Hepatocyte (in vitro differentiated cells): ENCODE data around the gene SFTPD.

Experiments
- EZH2 ChIP-seq: fragments of 200-600 bp; sonication (generic); IDR thresholded peaks from 2 replicates; pipeline ENCODE4 v1.6.1; 2016; ENCODE audit warnings: antibody characterized with exemption, mild to moderate bottlenecking, borderline replicate concordance
- EZH2phosphoT487 ChIP-seq: fragments of 200-600 bp; sonication (generic); IDR thresholded peaks from one replicate; pipeline ENCODE4 v1.6.1; 2018; ENCODE audit warnings: antibody characterized with exemption, mild to moderate bottlenecking, low read depth, moderate library complexity; ENCODE audit not compliant: unreplicated experiment, severe bottlenecking
- TF ChIP-seq, protein P1 (sequence below): fragments of 200-600 bp; sonication (generic); IDR thresholded peaks from 2 replicates; pipeline ENCODE4 v1.5.1; 2016; ENCODE audit warnings: antibody characterized with exemption, mild to moderate bottlenecking; ENCODE audit not compliant: poor library complexity

DNA sequence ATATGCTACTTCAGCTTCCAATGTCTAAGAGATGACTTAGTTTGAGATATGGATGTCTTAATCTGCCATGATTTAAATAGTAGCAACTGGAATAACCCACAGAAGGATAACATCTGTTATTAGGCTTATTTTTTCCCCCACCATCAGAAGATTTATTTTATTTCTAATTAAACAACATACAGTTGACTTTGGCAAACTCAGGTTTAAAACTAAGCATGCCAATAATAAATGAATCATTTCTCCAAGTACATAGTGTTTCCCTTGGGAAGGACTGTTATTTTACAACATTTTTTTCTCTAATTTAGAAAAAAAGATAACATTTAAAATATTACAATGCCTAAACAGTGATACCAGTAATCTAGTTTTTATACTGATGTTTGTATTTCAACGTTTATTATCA, 58.4 kb downstream of the SFTPD start:
- TF ChIP-seq, protein P1, sequence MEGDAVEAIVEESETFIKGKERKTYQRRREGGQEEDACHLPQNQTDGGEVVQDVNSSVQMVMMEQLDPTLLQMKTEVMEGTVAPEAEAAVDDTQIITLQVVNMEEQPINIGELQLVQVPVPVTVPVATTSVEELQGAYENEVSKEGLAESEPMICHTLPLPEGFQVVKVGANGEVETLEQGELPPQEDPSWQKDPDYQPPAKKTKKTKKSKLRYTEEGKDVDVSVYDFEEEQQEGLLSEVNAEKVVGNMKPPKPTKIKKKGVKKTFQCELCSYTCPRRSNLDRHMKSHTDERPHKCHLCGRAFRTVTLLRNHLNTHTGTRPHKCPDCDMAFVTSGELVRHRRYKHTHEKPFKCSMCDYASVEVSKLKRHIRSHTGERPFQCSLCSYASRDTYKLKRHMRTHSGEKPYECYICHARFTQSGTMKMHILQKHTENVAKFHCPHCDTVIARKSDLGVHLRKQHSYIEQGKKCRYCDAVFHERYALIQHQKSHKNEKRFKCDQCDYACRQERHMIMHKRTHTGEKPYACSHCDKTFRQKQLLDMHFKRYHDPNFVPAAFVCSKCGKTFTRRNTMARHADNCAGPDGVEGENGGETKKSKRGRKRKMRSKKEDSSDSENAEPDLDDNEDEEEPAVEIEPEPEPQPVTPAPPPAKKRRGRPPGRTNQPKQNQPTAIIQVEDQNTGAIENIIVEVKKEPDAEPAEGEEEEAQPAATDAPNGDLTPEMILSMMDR: no peak
- no peak for TF ChIP-seq EZH2
- no peak for TF ChIP-seq EZH2phosphoT487
